NCI-H524 treated with DMSO at 0.1 percent for 48 hours (cell line): ENCODE measurements around the gene SRGAP1.

Experiments
- DNase-seq: peaks from one replicate; lab custom pipeline; 2025; lab: John Stamatoyannopoulos, UW

The SRGAP1 gene

DNA sequence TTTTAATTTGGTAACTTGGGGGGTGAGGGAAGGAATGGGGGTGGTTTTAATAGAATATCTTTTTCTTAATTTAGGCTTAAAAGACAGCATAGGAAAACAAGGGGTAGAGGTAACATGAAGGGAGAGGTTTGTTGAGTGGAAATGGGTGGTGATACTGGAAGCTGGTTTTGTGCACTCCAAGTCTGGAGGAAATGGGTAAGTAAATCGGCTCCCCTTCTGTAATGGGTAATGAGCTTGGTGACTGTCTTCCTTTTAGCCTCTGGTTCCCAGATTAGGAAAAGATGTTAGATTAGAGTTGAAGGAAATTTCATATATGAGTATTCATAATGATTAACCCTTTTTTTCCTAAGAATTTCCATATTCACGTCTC is 122.1 kb downstream of the SRGAP1 start:
- no peak for DNase-seq

DNA sequence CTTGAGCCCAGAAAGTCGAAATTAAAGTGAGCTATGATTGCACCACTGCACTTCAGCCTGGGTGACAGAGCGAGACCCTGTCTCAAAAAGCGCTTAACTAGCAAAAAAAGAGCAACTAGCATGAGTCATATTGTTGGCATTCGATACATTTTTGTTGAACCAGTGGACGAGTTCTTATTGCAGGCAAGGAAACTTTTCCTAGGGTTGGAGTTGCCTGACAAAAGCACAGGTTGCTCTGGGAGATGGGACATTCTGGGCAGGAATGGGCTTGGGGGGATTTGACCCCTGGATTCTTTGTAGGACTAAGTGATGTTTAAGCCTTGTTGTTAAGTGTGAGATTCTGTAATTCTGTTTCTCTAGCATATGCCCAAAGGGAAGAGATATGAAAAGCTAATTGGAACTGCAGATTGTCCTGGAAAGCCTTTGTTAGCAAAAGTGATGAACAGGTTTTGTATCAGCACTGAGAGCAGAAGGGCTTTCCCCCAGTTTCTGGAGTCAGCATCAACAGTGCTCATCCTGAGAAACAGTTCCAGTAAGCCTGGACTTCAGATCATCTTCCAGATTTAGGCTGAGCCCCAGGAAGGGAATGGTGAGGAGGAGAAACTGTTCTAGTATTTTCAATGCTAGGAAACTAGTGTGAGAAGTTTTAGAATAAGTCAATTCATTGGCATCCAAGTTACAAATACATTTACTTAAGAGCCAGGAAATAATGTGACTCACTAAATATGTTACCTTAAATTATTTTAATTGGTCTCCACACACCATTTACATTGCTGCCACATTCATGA is 123.1 kb downstream of the SRGAP1 start:
- no peak for DNase-seq

DNA sequence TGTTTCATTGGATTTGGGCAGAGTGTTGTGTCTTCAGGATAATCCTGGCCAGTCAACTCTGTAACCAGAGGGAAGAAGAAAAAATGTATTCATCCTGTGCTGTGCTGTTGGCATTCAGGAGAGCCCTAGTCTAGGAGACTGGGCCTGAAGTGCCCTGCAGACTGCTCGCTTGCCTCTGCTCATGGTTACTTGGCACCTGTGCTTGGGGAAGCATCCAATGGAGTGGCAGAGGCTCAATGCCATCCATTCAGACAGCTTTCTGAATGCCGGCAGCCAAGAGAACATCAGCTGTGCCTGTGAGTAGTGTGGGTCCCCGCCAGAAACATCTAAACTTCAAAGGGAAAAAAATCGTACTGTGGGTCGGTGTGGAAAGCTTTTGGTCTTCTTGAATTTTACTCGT is 124.2 kb downstream of the SRGAP1 start:
- no peak for DNase-seq

DNA sequence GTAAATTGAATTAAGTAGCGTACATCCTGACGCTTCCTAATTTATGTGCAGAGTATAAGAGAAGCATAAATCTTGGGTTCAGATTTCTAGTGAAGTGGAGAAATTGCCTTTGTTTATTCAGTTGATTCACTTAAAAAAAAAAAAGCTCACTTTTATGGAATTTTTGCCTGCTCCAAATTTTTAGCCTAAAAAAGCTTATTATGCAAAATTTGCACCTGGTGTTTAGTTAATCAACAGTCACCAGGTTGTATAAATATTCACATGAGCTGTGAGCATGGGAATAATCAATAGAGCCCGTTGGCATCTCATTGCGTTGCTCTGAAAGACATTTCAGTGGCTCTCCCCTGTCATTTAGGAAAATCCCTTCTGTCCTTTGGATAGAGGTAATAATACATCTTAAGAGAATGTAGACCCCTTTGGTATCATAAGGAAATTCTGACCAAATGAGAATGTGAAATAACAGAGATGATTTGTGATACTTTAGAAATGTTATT is 132.4 kb downstream of the SRGAP1 start:
- DNase-seq: no peak

DNA sequence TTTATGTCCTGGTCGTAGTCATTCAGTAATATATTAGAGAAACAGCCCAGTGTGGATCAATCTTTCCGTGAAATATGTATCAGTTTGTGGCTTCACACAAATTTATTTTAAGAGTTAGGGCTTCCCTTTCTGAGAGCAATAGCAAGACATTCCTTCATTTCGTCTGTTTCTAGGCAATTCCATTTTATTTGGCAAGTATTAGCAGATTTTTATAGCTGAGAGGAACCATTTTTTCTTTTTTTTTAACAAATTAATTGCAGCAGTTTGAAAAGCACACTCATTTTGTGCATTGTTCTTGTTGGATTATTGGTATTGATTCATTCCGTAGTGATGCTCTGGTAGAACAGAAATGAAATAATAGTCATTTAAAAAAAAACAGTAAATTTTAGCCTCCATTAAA is 132.9 kb downstream of the SRGAP1 start:
- DNase-seq: no peak

DNA sequence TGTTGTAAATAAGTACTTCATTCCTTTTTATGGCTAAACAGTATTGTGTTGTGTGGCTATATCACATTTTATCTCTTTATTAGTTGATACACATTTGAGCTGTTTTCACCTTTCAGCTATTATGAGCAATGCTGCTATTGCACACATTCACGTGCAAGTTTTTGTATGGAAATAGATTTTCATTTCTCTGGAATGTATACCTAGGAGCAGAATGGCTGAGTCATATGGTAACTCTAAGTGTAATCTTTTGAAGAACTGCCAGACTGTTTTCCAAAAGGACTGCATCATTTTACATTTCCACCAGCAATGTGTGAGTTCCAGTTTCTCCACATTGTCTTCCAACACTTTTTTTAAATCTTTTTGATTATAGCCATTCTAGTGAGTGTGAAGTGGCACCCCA is 134.0 kb downstream of the SRGAP1 start:
- no peak for DNase-seq

DNA sequence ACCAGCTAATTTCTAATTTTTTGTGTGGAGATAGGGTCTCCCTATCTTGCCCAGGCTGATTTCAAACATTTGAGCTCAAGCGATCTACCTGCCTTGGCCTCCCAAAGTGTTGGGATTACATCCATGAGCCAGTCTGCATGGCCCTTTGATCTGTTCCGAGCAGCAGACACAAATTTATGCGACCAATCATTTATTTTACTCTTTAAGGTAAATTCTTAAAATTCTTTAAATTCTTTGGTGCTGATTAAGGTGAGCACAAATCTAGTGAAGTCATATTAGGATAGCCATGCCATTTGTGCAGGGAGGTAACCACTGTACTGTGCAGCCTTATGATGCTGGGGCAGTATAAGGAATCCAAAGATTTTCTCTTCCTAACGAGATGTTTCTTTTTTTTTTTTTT is 135.7 kb downstream of the SRGAP1 start:
- DNase-seq: no peak

DNA sequence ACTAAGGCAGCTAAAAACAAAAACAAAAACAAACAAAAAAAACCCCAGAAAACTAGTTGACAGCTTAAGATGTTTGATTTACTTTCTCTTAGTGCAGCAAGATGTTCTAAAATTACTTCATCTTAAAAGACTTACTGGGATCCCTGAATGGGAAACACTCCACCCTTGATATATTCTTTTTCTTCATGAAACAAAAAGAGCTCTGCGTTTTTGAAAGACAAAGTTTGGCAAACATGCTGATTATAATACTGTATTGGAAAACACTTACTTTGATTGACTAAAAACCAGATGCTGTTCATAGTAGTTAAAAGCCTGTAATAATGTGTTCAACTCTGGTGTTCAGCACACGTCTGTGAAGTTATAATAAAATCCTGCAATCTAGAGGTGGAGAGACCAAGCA is 136.8 kb downstream of the SRGAP1 start:
- no peak for DNase-seq

DNA sequence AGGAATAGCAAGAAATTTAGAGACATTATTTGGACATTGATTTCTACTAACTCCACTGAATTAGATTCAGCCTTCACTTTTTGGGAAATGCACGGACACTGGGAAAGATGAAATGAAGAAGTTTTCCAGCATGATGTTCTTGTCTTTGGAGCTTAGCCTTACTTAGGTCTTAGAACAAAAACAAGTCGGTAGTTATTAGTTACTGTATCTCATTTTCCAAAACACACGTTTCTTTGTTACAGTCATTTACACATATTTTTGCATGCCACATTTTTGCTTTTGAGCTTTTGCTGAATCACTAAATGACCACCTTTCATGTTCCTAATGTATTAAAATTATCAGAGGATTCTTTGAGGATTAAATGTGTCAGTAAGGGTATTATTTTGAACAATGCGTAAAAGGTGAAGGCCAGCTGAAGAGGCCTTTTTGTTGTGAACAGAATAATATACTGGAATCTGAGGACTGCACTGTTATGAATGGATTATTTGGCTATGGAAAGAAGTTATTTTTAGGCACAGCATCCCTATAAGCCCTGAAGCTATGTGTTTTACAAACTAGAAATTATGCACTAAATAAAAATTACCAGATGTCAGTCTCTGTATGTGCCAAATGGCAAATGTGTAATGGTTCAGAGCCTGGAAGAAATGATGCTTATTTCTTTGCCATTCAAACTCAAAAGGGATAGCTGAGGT is 138.2 kb downstream of the SRGAP1 start:
- no peak for DNase-seq

DNA sequence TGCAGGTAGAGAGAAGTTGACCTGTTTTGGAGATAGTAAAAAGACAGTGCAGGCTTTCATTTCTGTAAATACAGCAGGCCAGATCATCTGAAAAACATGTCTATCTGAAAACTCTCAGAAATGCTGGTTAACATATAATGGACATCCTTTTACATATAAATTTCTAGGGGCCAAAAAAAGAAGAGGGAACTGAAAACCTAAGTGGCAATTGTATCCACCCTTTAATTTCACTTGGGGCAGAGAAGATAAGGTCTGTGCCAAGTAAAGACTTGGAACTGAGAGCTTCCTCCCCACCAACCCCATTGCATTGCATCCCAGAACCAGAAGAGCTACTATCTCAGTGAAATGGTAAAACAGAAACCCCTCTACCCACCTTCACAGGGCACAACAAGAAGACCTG is 141.0 kb downstream of the SRGAP1 start:
- DNase-seq: no peak

DNA sequence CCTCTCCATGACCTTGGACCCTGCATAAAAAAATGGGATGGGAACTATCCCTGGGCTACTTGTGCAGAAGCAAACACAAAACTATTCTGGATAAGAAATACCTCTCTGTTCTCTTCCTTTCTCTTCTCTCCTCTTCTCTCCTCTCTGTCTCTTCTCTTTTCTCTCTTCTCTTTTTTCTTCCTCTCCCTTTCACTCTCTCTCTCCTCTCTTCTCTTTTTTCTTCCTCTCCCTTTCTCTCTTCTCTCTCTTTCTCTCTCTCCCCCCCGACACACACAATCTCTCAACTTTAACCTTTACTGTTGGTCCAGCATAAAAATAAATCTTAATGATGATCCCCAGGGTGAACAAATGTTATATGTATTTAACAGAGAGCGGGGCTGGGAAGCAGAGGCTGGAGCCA is 141.4 kb downstream of the SRGAP1 start:
- no peak for DNase-seq

DNA sequence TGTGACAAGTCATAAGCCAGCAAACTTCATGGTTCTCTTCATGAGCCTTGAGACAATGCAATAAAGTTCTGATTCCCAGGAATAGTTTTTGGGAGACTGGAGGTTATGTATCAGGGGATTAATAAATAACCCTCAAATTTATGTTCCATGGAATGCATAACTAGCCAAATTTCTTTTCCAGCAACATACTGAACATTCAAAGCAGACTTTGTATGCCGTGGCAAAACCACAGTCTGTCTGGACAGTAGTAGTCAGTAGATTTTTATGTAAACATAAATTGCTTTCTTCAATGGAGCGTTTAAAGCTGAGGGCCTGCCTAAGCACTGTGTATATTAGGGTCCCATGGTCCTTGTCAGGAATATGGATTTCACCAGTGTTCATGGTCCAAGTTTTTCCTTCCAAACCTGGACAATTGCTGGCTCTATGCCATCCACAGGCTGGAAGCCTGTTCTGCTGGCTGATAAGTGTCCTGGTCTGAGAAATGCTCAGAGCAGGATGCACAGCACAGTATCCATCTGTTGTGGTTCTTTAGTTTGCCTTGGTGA is 144.9 kb downstream of the SRGAP1 start:
- no peak for DNase-seq

DNA sequence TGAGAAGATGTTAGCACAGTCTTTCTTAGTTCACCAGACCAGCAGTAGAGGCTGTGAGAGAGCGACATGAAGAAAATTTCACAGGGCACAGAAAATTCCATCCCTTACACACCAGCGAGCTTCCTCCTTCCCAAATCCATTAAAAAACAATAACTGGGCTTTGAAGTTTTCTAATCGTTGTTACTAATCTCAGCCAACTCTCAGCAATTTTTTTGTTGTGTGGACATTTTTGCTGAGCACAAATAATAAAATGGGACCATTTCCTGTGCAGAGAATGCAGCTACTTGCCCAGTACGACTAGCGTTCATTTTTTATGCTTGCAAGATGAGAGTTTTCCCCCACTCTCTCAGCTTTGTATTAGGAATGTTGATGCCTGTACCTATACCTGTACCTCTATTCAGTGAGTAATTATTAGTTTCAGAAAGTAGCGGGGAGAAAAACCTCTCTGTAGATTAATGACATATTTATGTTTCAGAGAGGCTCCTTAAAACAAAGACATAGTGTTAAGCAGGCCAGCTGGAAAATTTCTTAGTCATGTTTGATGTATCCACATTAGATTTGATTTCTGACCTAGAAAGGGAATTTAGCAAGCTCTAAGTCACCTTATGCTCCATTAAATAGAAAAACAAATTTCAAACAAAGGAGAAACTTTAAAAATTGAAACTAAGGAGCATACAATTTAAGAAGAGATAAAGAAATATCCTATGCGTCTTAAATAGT is 146.5 kb downstream of the SRGAP1 start:
- DNase-seq: no peak

DNA sequence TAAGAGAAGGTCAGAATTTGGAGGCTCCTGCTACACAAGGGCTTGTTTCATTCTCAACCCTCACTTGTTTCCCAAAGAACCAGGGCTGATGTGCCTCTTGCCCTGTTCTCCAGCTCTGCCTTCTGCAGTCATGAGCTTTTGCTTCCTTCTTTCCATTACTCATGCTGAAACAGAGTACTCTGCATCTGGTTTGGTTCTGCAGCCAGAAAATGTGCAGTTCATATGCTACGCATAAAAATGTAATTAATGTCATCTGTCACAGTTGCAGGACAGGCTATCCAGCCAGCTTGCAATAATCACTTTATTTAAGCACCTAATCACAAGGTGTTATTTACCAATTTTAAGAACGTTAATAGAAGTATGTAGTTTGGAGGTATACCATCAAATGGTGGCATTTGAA is 150.2 kb downstream of the SRGAP1 start:
- DNase-seq: no peak

DNA sequence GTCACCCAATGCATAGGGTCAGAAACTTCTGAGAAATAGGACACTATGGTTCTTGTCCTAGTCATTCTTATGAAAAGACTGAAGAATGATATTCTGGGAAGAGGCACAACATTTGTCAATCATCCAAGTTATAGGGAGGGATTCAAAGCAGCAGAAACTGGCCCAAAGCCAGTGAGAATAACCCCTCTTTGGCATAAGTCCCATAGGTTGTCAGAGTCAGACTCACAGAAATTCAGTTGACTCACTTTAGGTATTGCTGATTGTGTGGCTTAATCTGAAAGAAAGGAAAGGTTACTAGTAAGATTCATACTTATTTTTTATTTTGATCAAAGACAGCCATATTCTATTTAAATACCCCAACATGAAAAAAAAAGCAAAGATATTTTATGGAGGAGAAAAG is 151.0 kb downstream of the SRGAP1 start:
- DNase-seq: no peak

DNA sequence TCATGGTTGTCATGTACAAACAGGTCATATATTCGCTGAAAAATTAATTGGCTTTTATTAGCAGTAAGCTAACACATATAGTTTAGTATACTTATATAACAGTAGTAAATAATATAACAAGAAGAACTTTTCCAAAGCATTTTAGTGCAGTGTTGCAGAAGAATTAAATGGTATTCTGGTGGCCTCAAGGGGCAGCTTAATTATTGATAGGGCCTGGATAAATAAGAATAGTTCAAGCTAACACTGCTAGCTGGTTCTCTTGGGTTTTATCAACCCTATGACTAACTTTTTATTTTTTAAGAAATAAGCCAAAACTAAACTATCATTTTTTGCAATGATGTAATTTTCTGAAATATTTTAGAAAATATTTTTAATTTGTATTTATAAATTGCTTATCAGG is 152.1 kb downstream of the SRGAP1 start:
- no peak for DNase-seq

DNA sequence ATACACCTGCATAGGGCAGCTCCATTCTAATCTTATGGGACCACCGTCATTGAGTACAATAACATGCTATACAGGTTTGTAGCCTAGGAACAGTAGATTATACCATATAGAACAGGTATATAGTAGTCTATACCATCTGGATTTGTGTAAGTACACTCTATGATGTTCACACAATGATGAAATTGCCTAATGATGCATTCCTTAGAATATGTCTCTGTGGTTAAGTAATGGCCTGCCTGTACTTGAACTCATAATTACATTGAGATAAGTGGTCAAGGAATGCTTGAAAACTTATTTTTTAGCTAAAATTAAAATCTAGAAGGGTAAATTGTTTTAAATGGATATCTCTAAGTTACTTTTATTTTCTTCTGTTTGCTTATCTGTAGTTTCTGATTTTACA is 152.7 kb downstream of the SRGAP1 start:
- DNase-seq: no peak

DNA sequence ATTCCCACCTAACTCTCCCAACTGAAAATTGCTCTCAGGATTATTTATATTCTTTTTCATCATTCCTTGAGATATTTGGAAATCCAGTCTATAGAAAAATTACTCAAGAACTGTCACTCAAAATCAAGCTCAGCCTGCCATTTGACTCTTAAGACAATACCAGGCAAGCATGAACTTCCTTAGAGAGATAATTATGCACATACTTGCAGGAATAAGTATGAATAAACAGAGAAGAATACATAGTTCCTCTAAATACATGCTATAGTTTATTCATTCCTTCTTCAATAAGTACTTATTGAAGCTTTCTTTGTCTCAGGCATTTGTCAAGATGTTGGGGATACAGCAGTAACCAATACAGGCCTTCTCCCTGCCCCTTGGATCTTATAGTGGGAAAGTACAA is 154.1 kb downstream of the SRGAP1 start:
- no peak for DNase-seq

DNA sequence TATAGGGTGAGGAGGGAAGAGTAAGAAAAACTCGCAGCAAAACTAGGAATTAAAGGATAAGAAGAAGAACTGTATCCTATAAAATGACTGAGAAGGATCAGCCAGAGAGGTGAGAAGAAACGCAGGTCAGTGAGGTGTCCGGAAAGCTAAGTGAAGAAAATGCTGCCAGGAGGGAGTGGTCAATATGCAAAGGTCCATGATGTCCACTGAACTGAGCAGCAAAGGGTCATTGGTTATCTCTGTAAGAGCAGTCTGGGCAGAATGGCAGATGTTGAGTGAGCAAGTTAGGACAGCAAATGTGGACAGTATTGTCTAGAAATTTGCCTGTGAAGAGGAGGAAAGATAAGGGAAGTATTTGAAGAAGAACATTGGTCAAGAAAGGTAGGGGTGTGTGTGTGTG is 155.4 kb downstream of the SRGAP1 start:
- no peak for DNase-seq

DNA sequence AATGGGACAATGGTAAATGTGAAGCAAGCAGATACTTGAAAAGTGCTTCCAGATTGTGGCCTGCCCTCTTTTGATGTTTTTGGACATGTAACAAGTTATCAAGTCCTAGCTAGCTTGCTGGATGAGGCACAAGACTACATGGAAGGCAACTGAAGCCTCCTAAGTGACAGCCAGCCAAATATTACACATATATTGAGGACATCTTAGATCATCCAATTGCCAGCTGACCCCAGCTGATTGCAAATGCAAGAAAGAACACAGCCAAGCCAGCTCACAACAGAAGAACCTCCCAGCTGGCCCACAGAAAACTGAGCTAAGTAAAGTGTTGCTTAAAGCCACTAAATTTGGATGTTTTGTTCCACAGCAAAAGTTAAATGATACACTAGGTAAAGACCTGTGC is 156.9 kb downstream of the SRGAP1 start:
- DNase-seq: no peak

DNA sequence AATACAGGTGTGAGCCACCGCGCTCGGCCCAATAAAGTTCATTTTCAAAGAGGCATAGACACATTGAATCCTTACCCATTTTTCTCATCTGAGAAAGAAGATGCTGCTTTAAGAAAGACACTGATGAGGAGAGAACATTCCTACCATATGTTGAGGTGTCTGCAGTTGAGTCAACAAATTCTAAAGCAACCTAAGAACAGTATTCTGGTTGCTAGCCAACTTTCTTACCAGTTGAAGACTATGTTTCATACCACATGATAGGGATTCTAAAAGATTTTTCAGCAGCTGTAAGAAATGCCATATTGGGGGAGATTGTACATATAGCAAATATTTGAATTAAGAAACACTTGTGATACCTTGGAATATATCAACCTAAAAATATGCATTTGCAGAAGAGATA is 160.1 kb downstream of the SRGAP1 start:
- no peak for DNase-seq

DNA sequence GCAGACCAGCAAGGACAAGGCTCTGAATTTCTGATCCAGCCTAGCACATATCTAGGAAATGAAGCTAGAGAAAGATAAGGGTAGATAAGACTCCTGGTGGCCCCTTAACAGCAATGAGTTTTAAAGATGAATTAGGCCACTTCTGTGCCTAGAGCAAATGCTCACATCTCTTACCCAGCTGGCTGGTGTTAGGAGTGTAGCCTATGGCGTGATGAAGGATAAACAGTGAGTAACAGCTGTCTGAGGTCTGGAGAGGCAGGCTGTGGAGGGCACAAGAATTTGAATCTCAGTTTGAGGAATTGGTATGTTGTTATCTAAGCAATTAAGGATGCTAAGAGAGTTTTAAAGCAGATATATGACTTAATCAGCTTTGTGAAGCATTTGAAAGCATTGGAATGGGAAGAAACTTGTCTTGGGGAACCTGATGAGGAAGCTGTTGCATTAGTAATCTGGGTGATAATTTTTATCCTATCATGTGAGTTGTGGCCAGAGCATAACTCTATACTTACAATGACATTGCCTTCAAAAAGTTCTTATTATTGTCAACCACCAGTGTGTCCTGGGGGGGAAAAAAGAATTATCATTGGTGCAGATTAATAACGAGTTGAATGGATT is 161.8 kb downstream of the SRGAP1 start:
- peak; percentile 73 for DNase-seq
